HL-60/S4 treated with retinoic acid at 250 ng/mL for 4 days and 3 days (cell line): ENCODE measurements around the gene RAB8A.
"Not testable (repeated sequence)": the region's sequence is repeated elsewhere in the genome, so short reads cannot be mapped to it uniquely, and the experiment has no call there.

ENCODE experiments used
- in situ Hi-C: fragments of 300-500 bp; cut with MboI; formaldehyde crosslinking; loops from 2 replicates; pipeline ENCODE4 v1.7.0; 2022; ENCODE audit warnings: low sequenced_read_pairs

RAB8A gene

DNA sequence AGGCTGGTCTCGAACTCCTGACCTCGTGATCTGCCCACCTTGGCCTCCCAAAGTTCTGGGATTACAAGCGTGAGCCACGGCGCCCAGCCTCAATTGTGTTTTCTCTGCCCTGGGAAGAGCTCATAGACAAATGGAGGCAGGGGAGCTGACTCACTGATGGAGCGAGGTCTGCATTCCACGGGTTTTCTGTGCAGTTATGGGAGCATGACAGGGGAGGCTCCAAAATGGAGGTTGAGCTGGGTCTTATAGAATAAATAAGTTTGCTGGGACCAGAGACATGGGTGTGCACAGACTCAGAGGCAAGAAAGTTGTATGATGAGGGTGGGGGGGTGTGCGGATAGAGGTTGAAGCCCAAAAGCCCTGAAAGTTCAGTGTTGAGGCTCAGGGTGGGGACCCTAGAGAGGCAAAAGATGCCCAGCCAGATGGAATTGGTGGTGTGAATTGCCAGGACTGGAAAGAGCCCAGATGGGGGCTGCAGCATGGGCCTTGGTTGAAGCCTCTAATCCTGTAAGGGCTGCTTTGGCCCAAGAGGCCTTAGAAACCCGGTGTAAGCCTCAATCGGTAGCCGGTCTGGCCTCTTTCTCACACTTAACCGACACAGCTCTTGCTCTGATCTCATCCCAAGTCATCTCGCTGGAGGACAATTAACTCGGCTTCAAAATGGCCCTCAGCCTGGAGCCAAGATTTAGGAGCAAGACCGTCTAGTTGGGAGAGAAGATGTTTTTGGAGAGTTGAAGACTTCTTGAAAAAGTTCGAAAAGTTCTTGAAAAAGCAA lies 33.5 kb upstream of the RAB8A start:
- in situ Hi-C loops: no loop called here

GRCh38 chr19:16078759-16079707 lies 32.7 kb upstream of the RAB8A start:
- in situ Hi-C loops: no loop called here

DNA sequence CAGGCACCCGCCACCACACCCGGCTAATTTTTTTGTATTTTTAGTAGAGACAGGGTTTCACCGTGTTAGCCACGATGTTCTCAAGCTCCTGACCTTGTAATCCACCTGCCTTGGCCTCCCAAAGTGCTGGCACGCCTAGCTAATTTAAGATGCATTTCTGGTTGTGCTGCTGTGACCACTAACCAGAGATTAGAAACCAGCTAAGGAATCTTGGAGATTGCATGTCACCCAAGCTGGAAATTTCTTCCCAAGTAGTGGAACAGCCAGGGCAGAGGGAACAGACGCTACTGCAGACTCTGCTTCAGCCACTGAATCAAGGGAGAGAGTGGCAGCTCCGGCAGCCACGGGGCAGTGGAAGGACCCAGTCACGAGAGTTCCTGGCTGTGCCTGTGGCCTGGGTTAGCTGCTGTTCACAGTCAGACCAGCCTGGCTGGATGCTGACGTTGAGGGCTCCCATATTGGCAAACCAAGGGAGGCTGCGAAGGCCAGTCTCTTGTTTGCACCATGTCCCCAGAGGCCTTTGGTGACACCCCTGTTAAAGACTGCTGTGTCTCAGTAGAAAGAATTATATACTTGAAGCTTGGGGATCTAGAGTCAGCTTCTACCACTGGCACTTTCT lies 27.5 kb upstream of the RAB8A start:
- in situ Hi-C loops: no loop called here

GRCh38 chr19:16085115-16085514 lies 26.6 kb upstream of the RAB8A start:
- in situ Hi-C loops: no loop called here

- in situ Hi-C loops: not testable (repeated sequence)
Observed at GRCh38 chr19:16087404-16087803, 24.3 kb upstream of the RAB8A start.

DNA sequence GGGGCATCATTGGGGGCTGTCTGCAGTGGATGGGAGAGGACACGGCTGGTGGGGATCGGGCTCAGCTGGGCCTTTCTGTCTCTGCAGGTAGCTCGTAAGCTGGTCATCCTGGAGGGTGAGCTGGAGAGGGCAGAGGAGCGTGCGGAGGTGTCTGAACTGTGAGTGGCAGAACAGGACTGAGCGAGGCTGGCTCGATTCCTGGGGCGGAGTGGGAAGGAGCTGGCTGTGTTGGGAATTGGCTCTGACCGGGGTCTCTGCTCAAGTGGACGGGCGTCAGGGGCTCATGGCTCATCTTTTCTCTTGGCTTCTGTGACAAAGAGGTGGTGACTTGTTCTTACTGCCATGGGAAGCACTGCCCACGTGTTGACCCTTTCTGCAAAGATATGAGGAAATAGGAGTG lies 23.7 kb upstream of the RAB8A start:
- in situ Hi-C loops: no loop called here

DNA sequence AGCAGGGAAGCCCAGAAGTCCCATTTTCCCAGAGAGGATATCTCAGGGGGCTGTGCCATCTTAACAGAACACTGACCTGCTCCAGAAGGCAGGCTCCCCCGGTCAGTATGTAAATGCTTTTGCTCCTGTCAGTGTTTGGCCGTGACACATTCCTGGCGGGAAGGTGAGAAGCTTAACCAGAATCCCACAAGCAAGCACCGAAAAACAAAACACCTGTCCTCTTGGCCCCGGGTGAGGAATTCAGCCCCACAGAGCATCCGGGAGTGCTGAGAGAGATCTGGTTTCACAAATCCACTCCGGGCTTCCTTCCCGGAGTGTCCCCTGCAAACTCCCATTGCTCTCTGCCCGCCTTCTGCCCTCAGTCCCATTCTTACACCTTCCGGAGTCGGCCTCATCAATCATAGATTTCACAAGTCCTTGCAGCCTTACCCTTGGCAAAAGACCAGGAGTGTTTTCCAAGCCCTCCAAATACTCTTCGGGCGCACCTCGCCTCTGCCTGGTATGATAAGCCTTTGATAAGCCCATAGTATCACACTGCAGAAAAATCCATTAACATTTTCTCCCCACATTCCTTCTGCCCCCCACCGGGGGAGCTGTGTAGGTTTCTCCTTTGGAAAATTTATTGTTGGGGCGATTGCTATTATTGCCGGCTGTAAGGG lies 23.2 kb upstream of the RAB8A start:
- in situ Hi-C loops: no loop called here

DNA sequence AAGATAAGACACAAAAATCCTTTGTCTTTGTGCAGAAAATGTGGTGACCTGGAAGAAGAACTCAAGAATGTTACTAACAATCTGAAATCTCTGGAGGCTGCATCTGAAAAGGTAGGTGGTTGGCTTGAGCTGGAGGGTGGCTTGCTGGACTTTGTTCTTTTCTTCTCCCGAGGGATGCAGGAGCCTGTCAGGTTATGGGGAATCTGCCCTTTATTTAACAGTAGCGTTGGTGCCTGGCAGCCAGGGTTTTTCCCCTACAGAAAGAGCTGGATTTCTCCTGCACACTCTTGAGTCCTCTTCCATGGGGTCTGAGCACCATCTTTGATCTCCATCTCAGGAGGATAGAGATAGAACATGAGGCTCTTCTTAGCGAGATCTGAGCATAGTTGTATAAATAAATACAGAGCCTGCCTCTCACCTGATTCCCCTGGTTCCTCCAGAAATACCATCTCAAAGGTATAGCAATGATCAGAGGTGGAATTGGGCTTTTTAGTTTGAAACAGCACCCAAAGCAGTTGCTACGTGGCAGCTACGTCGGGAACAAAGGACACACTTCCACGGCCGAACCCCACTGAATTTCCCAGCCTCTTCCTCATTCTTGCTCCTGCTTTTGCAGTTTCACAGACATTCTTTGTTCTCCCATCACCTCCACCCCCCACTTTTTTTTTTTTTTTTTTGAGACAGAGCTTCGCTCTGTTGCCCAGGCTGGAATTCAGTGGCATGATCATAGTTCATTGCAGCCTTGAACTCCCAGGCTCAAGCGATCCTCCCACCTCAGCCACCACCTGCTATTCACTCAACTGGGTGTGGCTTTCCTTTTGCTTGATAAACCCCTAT lies 22.5 kb upstream of the RAB8A start:
- in situ Hi-C loops: no loop called here

GRCh38 chr19:16091546-16092475 lies 19.9 kb upstream of the RAB8A start:
- in situ Hi-C loops: no loop called here

GRCh38 chr19:16094360-16095070 lies 17.2 kb upstream of the RAB8A start:
- in situ Hi-C loops: no loop called here

DNA sequence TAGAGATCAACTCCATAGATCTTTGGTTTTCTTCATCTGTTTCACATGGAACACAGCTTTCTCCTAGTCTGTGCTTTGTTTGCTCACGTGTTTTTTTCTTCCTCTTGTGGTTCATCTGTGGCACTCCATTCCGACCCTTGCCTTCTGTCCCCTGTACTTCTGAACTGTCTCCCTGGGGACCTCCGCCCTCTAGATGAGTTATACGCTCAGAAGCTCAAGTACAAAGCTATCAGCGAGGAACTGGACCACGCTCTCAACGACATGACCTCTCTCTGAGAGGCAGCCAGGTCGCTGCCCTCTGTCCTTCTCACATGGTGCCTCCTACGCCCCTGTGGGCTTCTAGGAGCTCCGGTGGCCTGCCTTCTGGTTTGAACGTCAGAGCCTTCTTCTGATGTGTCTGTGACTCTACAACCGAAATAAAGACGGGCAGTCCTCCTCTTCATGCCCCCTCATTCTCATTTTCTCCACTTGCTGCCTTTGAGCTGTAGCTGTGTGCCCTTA lies 16.6 kb upstream of the RAB8A start:
- in situ Hi-C loops: no loop called here

DNA sequence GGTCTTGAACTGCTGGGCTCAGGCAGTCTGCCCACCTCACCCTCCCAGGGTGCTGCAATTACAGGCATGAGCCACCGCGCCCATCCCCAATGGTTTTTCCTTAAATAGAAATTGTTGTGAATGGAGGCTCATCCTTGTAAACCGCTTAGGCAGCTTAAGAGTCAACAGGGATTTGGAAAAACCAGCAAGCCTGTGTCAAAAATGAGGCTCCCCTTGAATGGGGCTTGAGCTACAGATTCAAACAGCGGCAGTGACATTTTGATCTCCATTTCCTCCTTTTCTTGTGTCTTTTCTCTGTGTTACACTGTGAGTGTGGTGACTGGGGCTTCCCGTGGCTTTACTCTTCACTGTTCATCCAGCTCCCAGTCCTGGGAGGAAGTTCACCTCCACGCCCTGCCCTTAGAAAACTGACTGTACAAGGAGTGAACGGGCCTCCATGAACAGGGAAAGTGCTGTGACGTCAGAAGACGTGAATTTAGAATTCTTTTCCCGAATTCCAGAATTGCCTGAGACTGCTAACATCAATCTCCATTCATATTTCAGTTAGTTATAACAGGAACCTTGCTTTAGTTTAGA lies 15.3 kb upstream of the RAB8A start:
- in situ Hi-C loops: no loop called here

- in situ Hi-C loops: no loop called here
Observed at GRCh38 chr19:16098416-16098768, 13.3 kb upstream of the RAB8A start.

- in situ Hi-C loops: no loop called here
Observed at GRCh38 chr19:16098821-16099220, 12.9 kb upstream of the RAB8A start.

DNA sequence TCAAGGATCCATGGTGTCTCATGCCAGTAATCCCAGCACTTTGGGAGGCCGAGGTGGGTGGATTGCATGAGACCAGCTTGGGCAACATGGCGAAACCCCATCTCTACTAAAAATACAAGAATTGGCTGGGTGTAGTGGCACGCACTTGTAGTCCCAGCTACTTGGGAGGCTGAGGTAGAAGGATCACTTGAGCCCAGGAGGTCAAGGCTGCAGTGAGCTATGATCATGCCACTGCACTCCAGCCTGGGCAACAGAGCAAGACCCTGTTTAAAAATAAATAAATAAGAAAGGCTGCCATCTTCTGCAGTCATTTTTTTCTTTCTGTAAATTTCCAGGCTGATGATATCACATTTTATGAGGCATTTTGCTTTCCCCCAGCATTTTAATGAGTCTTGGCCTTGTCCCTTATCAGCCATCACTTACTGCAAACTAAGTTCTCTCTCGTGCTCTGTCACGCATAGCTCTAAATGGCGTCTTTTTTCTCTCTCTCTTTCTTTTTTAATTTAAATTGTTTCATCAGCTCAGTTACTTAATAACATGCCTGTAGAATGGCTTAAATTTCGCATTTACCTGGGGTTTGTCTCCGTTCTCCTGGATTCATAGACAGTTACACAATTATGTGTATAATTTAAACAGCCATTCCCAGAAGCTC lies 12.2 kb upstream of the RAB8A start:
- in situ Hi-C loops: not testable (repeated sequence)

DNA sequence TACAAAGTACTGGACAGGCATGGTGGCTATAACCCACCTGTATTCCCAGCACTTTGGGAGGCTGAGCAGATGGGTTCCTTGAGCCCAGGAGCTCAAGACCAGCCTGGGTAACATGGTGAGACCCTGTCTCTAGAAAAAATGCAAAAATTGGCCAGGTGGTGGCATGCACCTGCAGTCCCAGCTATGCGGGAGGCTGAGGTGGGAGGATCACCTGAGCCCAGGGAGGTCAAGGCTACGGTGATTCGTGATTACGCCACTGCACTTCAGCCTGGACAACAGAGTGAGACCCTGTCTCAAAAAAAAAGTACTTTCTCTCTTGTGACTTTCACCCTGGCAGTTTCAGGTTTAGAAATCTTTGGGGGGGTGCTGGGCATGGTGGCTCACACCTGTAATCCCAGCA lies 11.2 kb upstream of the RAB8A start:
- in situ Hi-C loops: no loop called here

DNA sequence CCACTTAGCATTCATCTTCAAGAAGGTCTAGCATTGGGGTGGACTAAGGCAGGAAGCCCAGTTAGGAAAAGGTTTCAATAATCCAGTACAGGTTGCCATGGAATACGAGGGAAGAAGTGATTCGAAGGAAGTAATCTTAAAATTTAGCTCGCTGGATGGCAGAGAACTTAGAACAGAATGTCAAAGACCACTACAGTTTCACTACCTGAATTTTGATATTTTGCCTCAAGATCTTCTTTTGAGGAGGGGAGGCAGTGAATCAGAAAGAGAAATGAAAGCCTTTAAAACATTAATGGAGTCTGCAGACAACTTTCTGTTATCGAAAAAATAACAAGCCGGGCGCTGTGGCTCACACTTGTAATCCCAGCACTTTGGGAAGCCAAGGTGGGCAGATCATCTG lies 7.0 kb upstream of the RAB8A start:
- in situ Hi-C loops: no loop called here

DNA sequence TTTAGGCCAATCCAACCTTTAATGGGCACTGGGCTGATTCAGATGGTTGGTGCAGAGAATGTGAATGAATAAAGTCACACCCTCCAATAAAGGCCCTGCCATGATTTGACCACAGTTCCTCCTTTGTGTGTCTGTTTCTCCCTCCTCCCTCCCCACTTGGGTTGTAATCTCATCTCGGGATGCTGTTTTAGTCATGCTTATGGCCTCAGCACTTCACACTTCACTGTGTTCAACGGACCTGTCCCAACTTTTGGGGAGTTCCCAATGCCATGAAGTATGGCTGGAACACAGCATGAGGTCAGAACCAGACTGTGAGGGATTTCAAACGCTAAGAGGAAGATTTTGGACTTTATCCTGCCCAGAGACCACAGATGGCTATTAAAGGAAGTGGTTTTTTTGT lies 5.6 kb upstream of the RAB8A start:
- in situ Hi-C loops: no loop called here
